Measurements from ENCODE around the gene OXT. TPM values are rescaled to one million over a fixed set of nuclear protein-coding genes. Genes with fewer than 3 reads are reported as not detected.

The OXT gene
- total and polyA plus RNA-seq, 2 donors (not counting 3 experiments of a cell fraction or from before 2014, with no cell fraction given) = not detected

GRCh38 chr20:3102575-3103368, 31.4 kb downstream of the OXT start:
- TF ChIP-seq FOS (IDR thresholded peaks at IDR 0.05; ENCODE audit: borderline replicate concordance, insufficient read depth, low read length) (no peak), GATA2 (IDR thresholded peaks at IDR 0.05; ENCODE audit: insufficient read depth, insufficient read length, low read depth, low read length) (no peak), EZH2 (IDR thresholded peaks at IDR 0.05; ENCODE audit: borderline replicate concordance, low read depth, low read length, severe bottlenecking) (no peak), CTCF (IDR thresholded peaks at IDR 0.05; ENCODE audit: extremely low read depth in 1 of 2, insufficient read depth in 1 of 2, low read depth in 1 of 2, low read length in 2 of 2) (no peak), POLR2AphosphoS5 (IDR thresholded peaks at IDR 0.05; ENCODE audit: insufficient read depth, low read depth, low read length) (no peak), POLR2A (IDR thresholded peaks at IDR 0.05; ENCODE audit: low read depth, low read length) (no peak), MYC (IDR thresholded peaks at IDR 0.05; ENCODE audit: low read depth, low read length) (no peak), JUN (IDR thresholded peaks at IDR 0.05; ENCODE audit: borderline replicate concordance, insufficient read depth, insufficient read length, low read depth) (no peak), MAX (IDR thresholded peaks at IDR 0.05; ENCODE audit: insufficient read depth, insufficient read length) (no peak)
- no TSS peak for BruUV-seq (replicated peaks)

More at GRCh38 chr20:3102575-3103368, 31.4 kb downstream of the OXT start:
- Histone ChIP-seq H3K9me1 (replicated peaks; ENCODE audit: control insufficient read depth, extremely low read depth, insufficient read depth, low read length) (no peaks in the 10 kb centered on the region), H2AFZ (ENCODE audit: low read depth, low read length) (no peak overlapping the region), H3K79me2 (ENCODE audit: control insufficient read depth, insufficient read depth, low read length) (no peaks in the 10 kb centered on the region), H3K4me3 (replicated peaks in 1 of 3; ENCODE audit: insufficient read depth in 1 of 3, low read depth in 1 of 3, low read length in 3 of 3) (no peak overlapping the region), H3K4me2 (ENCODE audit: insufficient read depth, low read length) (no peak overlapping the region), H3K9me3 (replicated peaks; ENCODE audit: control insufficient read depth, insufficient read depth, low read length) (no peaks in the 10 kb centered on the region), H3K27me3 (ENCODE audit: control insufficient read depth in 2 of 2, insufficient read depth in 2 of 2, low read length in 2 of 2) (no peaks in the 10 kb centered on the region), H4K20me1 (replicated peaks; ENCODE audit: control insufficient read depth, extremely low read depth, insufficient read depth, low read length) (no peaks in the 10 kb centered on the region), H3K27ac (ENCODE audit: insufficient read depth, low read depth, low read length) (no peak overlapping the region), H3K36me3 (ENCODE audit: control insufficient read depth in 2 of 2, extremely low read depth in 1 of 2, insufficient read depth in 2 of 2, low read length in 2 of 2) (no peaks in the 10 kb centered on the region), H3K4me1 (ENCODE audit: control insufficient read depth, extremely low read depth, insufficient read depth, low read length) (no peaks in the 10 kb centered on the region), H3K9ac (replicated peaks; ENCODE audit: extremely low read depth, insufficient read depth, low read length) (no peak overlapping the region)
- FAIRE-seq (no peak), DNase-seq (ENCODE audit: low read depth, low spot score) (no peak)
- dilution Hi-C loops (cut with MboI; ENCODE audit: extremely low pct_ligation_motif_present, low sequenced_read_pairs) = no loop called here
- ChIA-PET POLR2A (no interaction called here), CTCF (interaction anchor here (1.1 to 2.9 kb wide), 2 partner anchors 12 to 49 kb away, joined by 4 to 16 read pairs; no protein-coding TSS in a partner anchor)
- intact Hi-C loops (cut with micrococcal nuclease) = no loop called here

Measured in endothelial cell of umbilical vein (primary cell).